ENCODE data around the gene RAPGEF4. TPM values are rescaled to one million over a fixed set of nuclear protein-coding genes. Genes with fewer than 3 reads are reported as not detected.

RAPGEF4 gene
- polyA plus RNA-seq, 2 donors, result 1.7 to 3.1 TPM

DNA sequence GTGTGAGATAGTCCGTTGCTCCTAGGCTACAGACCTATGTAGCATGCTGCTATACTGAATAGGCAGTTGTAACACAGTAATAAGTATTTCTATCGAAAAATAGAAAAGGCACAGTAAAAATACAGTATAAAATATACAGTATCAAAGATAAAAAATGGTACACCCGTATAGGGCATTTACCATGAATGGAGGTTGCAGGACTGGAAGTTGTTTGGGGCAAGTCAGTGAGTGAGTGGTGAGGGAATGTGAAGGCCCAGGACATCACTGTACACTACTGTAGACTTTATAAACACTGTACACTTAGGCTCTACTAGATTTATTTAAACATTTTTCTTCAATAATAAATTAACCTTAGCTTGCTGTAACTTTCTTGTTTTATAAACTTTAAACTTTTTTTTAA is 343.5 kb downstream of the RAPGEF4 start:
- Histone ChIP-seq H3K4me1 (ENCODE audit: control insufficient read depth in 2 of 2, insufficient read depth in 2 of 2, low read length in 1 of 2) (no peaks in the 10 kb centered on the region), H3K4me3 (ENCODE audit: low read depth in 1 of 2, low read length in 2 of 2) (no peak overlapping the region), H3K27ac (ENCODE audit: low read depth in 2 of 2, low read length in 1 of 2) (no peak overlapping the region), H3K27me3 (ENCODE audit: control insufficient read depth in 1 of 2, insufficient read depth in 2 of 2, low read length in 2 of 2) (no peaks in the 10 kb centered on the region), H3K36me3 (ENCODE audit: control insufficient read depth in 2 of 2, insufficient read depth in 2 of 2, low read length in 1 of 2) (no peaks in the 10 kb centered on the region), H3K9me3 (ENCODE audit: control insufficient read depth in 2 of 2, insufficient read depth in 1 of 2, low read depth in 1 of 2, low read length in 1 of 2) (no peaks in the 10 kb centered on the region)
- 80 to 81% methylated on average over 3 of the region's 3 CpGs for WGBS, 2 donors

- Histone ChIP-seq H3K27me3 (ENCODE audit: control insufficient read depth in 1 of 2, insufficient read depth in 2 of 2, low read length in 2 of 2) (no peaks in the 10 kb centered on the region), H3K9me3 (ENCODE audit: control insufficient read depth in 2 of 2, insufficient read depth in 1 of 2, low read depth in 1 of 2, low read length in 1 of 2) (no peaks in the 10 kb centered on the region), H3K27ac (ENCODE audit: low read depth in 2 of 2, low read length in 1 of 2) (peak overlapping the region in 1 of 2 donors; percentile 2), H3K4me3 (ENCODE audit: low read depth in 1 of 2, low read length in 2 of 2) (no peak overlapping the region), H3K36me3 (ENCODE audit: control insufficient read depth in 2 of 2, insufficient read depth in 2 of 2, low read length in 1 of 2) (no peaks in the 10 kb centered on the region), H3K4me1 (ENCODE audit: control insufficient read depth in 2 of 2, insufficient read depth in 2 of 2, low read length in 1 of 2) (no peaks in the 10 kb centered on the region)
- 91 to 95% methylated on average over 6 of the region's 6 CpGs for WGBS, 2 donors
Observed at GRCh38 chr2:173079973-173080860, 344.6 kb downstream of the RAPGEF4 start.

DNA sequence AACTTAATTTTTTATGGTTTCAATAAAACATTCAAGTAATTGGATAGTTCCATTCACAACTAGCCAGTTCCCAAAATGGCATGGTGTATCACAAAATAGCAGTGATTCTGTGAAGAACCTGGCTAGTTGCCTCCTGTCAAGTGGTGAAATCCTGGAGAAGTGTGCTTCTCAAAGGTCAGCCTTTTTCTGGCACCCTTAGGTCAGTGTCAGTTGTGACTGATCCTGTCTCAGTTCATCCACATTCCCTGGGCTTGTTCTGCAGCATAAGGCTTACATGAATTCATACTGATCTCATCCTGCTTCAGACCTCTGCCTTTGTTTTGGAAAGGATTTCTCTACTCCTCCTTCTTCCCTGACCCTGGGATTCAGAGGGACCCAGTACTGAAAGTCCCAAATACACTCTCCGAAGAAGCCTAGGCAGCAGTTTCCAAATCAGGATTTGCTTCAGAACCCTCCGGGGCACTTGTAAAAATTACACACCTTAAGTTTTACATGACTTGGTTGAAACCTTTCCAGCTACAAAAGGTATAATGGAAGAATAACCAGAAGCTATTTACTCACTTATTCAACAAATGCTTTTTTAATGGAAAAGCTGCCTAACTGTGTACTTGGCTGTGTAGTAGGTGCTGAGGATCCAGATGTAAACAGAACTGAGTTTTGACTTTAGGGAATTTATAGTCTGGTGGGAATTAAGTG is 351.0 kb downstream of the RAPGEF4 start:
- Histone ChIP-seq H3K27me3 (ENCODE audit: control insufficient read depth in 1 of 2, insufficient read depth in 2 of 2, low read length in 2 of 2) (no peaks in the 10 kb centered on the region), H3K9me3 (ENCODE audit: control insufficient read depth in 2 of 2, insufficient read depth in 1 of 2, low read depth in 1 of 2, low read length in 1 of 2) (no peaks in the 10 kb centered on the region), H3K27ac (ENCODE audit: low read depth in 2 of 2, low read length in 1 of 2) (peak overlapping the region; percentile 21 to 40), H3K4me3 (ENCODE audit: low read depth in 1 of 2, low read length in 2 of 2) (no peak overlapping the region), H3K4me1 (ENCODE audit: control insufficient read depth in 2 of 2, insufficient read depth in 2 of 2, low read length in 1 of 2) (peaks cover 3 to 5% of the 10 kb centered on the region in 2 donors), H3K36me3 (ENCODE audit: control insufficient read depth in 2 of 2, insufficient read depth in 2 of 2, low read length in 1 of 2) (no peaks in the 10 kb centered on the region)
- 39 to 54% methylated on average over 2 of the region's 2 CpGs for WGBS, 2 donors

- Histone ChIP-seq H3K27ac (ENCODE audit: low read depth in 2 of 2, low read length in 1 of 2) (peak overlapping the region; percentile 10 to 12), H3K4me3 (ENCODE audit: low read depth in 1 of 2, low read length in 2 of 2) (no peak overlapping the region), H3K27me3 (ENCODE audit: control insufficient read depth in 1 of 2, insufficient read depth in 2 of 2, low read length in 2 of 2) (no peaks in the 10 kb centered on the region), H3K9me3 (ENCODE audit: control insufficient read depth in 2 of 2, insufficient read depth in 1 of 2, low read depth in 1 of 2, low read length in 1 of 2) (no peaks in the 10 kb centered on the region), H3K36me3 (ENCODE audit: control insufficient read depth in 2 of 2, insufficient read depth in 2 of 2, low read length in 1 of 2) (no peaks in the 10 kb centered on the region), H3K4me1 (ENCODE audit: control insufficient read depth in 2 of 2, insufficient read depth in 2 of 2, low read length in 1 of 2) (peaks cover 3 to 5% of the 10 kb centered on the region in 2 donors)
- WGBS, 2 donors, result 24 to 42% methylated on average over 1 of the region's 1 CpG
Observed at GRCh38 chr2:173087214-173087581, 351.6 kb downstream of the RAPGEF4 start.

GRCh38 chr2:173087793-173088496 is 352.3 kb downstream of the RAPGEF4 start:
- H3K27ac ChIP-seq (ENCODE audit: low read depth in 2 of 2, low read length in 1 of 2), result no peak overlapping the region
- H3K27me3 ChIP-seq (ENCODE audit: control insufficient read depth in 1 of 2, insufficient read depth in 2 of 2, low read length in 2 of 2), result no peaks in the 10 kb centered on the region
- H3K4me1 ChIP-seq (ENCODE audit: control insufficient read depth in 2 of 2, insufficient read depth in 2 of 2, low read length in 1 of 2), result peaks cover 3 to 5% of the 10 kb centered on the region in 2 donors
- no peaks in the 10 kb centered on the region for H3K36me3 ChIP-seq (ENCODE audit: control insufficient read depth in 2 of 2, insufficient read depth in 2 of 2, low read length in 1 of 2)
- WGBS, 2 donors, result 74 to 78% methylated on average over 4 of the region's 4 CpGs
- no peaks in the 10 kb centered on the region for H3K9me3 ChIP-seq (ENCODE audit: control insufficient read depth in 2 of 2, insufficient read depth in 1 of 2, low read depth in 1 of 2, low read length in 1 of 2)
- H3K4me3 ChIP-seq (ENCODE audit: low read depth in 1 of 2, low read length in 2 of 2), result no peak overlapping the region

GRCh38 chr2:173090276-173090877 is 354.7 kb downstream of the RAPGEF4 start:
- Histone ChIP-seq H3K4me1 (ENCODE audit: control insufficient read depth in 2 of 2, insufficient read depth in 2 of 2, low read length in 1 of 2) (peaks cover 3 to 5% of the 10 kb centered on the region in 2 donors), H3K36me3 (ENCODE audit: control insufficient read depth in 2 of 2, insufficient read depth in 2 of 2, low read length in 1 of 2) (no peaks in the 10 kb centered on the region), H3K27me3 (ENCODE audit: control insufficient read depth in 1 of 2, insufficient read depth in 2 of 2, low read length in 2 of 2) (no peaks in the 10 kb centered on the region), H3K4me3 (ENCODE audit: low read depth in 1 of 2, low read length in 2 of 2) (peak overlapping the region in 1 of 2 donors; percentile 18), H3K27ac (ENCODE audit: low read depth in 2 of 2, low read length in 1 of 2) (peak overlapping the region; percentile 58 to 75), H3K9me3 (ENCODE audit: control insufficient read depth in 2 of 2, insufficient read depth in 1 of 2, low read depth in 1 of 2, low read length in 1 of 2) (no peaks in the 10 kb centered on the region)
- 28 to 39% methylated on average over 11 of the region's 11 CpGs for WGBS, 2 donors

DNA sequence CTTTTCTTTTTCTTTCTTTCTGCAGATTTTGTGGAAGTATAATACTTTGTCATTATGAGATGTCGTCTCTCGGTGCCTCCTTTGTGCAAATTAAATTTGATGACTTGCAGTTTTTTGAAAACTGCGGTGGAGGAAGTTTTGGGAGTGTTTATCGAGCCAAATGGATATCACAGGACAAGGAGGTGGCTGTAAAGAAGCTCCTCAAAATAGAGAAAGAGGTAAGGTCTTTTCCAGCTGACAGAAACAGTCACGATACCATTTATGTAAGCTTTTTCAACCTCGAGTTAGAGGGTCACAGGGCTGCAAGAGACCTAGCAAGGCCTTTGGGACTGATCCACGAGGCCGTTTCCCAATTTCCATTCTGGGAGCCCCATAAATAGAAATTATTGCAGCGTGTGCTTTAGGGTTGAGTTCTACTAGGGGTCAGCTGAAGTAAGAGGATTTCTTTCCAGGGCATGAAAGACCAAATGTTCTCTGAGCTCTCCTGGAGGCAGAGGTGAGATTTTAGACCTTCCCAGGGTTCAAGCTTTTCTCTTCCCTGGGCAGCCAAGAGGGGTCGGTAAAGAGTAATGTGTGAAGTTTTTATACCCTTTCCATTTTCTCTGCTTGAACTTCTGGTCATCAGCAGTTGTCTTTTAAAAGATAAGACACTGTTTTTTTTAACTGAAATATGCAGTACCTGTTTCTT is 355.5 kb downstream of the RAPGEF4 start:
- Histone ChIP-seq H3K4me3 (ENCODE audit: low read depth in 1 of 2, low read length in 2 of 2) (no peak overlapping the region), H3K9me3 (ENCODE audit: control insufficient read depth in 2 of 2, insufficient read depth in 1 of 2, low read depth in 1 of 2, low read length in 1 of 2) (no peaks in the 10 kb centered on the region), H3K27me3 (ENCODE audit: control insufficient read depth in 1 of 2, insufficient read depth in 2 of 2, low read length in 2 of 2) (no peaks in the 10 kb centered on the region), H3K4me1 (ENCODE audit: control insufficient read depth in 2 of 2, insufficient read depth in 2 of 2, low read length in 1 of 2) (peaks cover 3 to 5% of the 10 kb centered on the region in 2 donors), H3K36me3 (ENCODE audit: control insufficient read depth in 2 of 2, insufficient read depth in 2 of 2, low read length in 1 of 2) (no peaks in the 10 kb centered on the region), H3K27ac (ENCODE audit: low read depth in 2 of 2, low read length in 1 of 2) (peak overlapping the region; percentile 20 to 67)
- WGBS, 2 donors, result 50 to 66% methylated on average over 10 of the region's 10 CpGs

- WGBS, 2 donors, result 91 to 93% methylated on average over 4 of the region's 4 CpGs
- peak overlapping the region in 1 of 2 donors; percentile 37 for H3K27ac ChIP-seq (ENCODE audit: low read depth in 2 of 2, low read length in 1 of 2)
- peaks cover 3% of the 10 kb centered on the region in 2 donors for H3K4me1 ChIP-seq (ENCODE audit: control insufficient read depth in 2 of 2, insufficient read depth in 2 of 2, low read length in 1 of 2)
Observed at GRCh38 chr2:173091910-173092309, 356.3 kb downstream of the RAPGEF4 start.

More at GRCh38 chr2:173091910-173092309, 356.3 kb downstream of the RAPGEF4 start:
- no peaks in the 10 kb centered on the region for H3K36me3 ChIP-seq (ENCODE audit: control insufficient read depth in 2 of 2, insufficient read depth in 2 of 2, low read length in 1 of 2)
- H3K27me3 ChIP-seq (ENCODE audit: control insufficient read depth in 1 of 2, insufficient read depth in 2 of 2, low read length in 2 of 2), result no peaks in the 10 kb centered on the region
- no peak overlapping the region for H3K4me3 ChIP-seq (ENCODE audit: low read depth in 1 of 2, low read length in 2 of 2)
- no peaks in the 10 kb centered on the region for H3K9me3 ChIP-seq (ENCODE audit: control insufficient read depth in 2 of 2, insufficient read depth in 1 of 2, low read depth in 1 of 2, low read length in 1 of 2)

All from esophagus (tissue), 2 donors.